Motor neuron (in vitro differentiated cells): Measurements from ENCODE around the gene GOLGA6A. TPM values are rescaled to one million over a fixed set of nuclear protein-coding genes. Genes with fewer than 3 reads are reported as not detected.
"Not testable (repeated sequence)": the region's sequence is repeated elsewhere in the genome, so short reads cannot be mapped to it uniquely, and the experiment has no call there.

Source experiments
- ATAC-seq, 8 experiments: fragments of 200-7000 bp; cut with Tn5 transposase; replicated peaks in 6 of 8; 2 replicates each; pipeline ENCODE4 v1.8.0; 2021; ENCODE audit warnings: mild to moderate bottlenecking in 8 of 8, moderate library complexity in 8 of 8
- H3K27ac ChIP-seq, 2 donors: fragments of 250-450 bp; sonication (Bioruptor Pico); 2 replicates each; pipeline ENCODE4 v1.9.0; 2021; ENCODE audit warnings: antibody characterized with exemption in 2 of 2, mild to moderate bottlenecking in 2 of 2, moderate library complexity in 1 of 2
- H3K4me1 ChIP-seq, 2 donors: fragments of 250-450 bp; sonication (Bioruptor Pico); replicated peaks in 1 of 2; 2 replicates each; pipeline ENCODE4 v1.6.1; 2021; ENCODE audit warnings: antibody characterized with exemption in 2 of 2, mild to moderate bottlenecking in 2 of 2, moderate library complexity in 1 of 2
- H3K4me3 ChIP-seq, 5 donors: fragments of 250-450 bp; sonication (Bioruptor Pico); 2 replicates each; pipeline ENCODE4 v1.9.0; 2021; ENCODE audit warnings: antibody characterized with exemption in 5 of 5, mild to moderate bottlenecking in 5 of 5, moderate library complexity in 4 of 5
- WGBS, 10 experiments: fragments of 450-650 bp; shearing (Covaris generic); methylation state at CpG; one replicate each; pipeline ENCODE4 v1.0.0; 2022; 5-methylcytosine and 5-hydroxymethylcytosine counted together
- in situ Hi-C, 9 experiments: fragments of 400-800 bp; cut with MboI; loops; one replicate each; pipeline ENCODE4 v1.15.0; 2021; ENCODE audit warnings: low sequenced_read_pairs in 9 of 9, low pct_unique_long_range_greater_than_20kb in 2 of 9; ENCODE audit not compliant: unreplicated experiment in 9 of 9
- total RNA-seq, 8 experiments: library from RNA; unstranded; fragments of 300-600 nt; gene quantifications; 2 replicates each; pipeline versions ENCODE4 v1.2.3 to v1.2.4, GENCODE V29; 2022

Gene GOLGA6A
- total RNA-seq, 8 experiments from 2014 or later, result 0.14 to 5.1 (median 0.42) TPM

- WGBS, 10 experiments, result 0 to 100% (median 86%) methylated on average over 1 to 3 of the region's 6 CpGs; no CpG with 5 or more reads in 1 of the 10 experiments
- not testable (repeated sequence) for H3K27ac ChIP-seq, H3K4me1 ChIP-seq, ATAC-seq, H3K4me3 ChIP-seq
- in situ Hi-C loops, result loop anchor here in 2 of 9 experiments (10.0 kb wide), 1 partner anchor 266 kb away; no protein-coding TSS in a partner anchor
Observed at GRCh38 chr15:74059050-74059833, 23.1 kb downstream of the GOLGA6A start.

GRCh38 chr15:74056330-74056729 is 26.0 kb downstream of the GOLGA6A start:
- in situ Hi-C loops, result loop anchor here in 2 of 9 experiments (10.0 kb wide), 1 partner anchor 268 kb away; no protein-coding TSS in a partner anchor
- 86 to 100% (median 95%) methylated on average over 1 to 5 of the region's 5 CpGs; no CpG with 5 or more reads in 3 of the 10 experiments for WGBS, 10 experiments

GRCh38 chr15:74055804-74056203 is 26.5 kb downstream of the GOLGA6A start:
- no peak for ATAC-seq
- 50 to 100% (median 89%) methylated on average over 1 to 2 of the region's 2 CpGs; no CpG with 5 or more reads in 1 of the 10 experiments for WGBS, 10 experiments
- in situ Hi-C loops, result loop anchor here in 2 of 9 experiments (10.0 kb wide), 1 partner anchor 269 kb away; no protein-coding TSS in a partner anchor
- H3K4me3 ChIP-seq, result no peak overlapping the region
- peaks cover 8 to 12% of the 10 kb centered on the region in 2 donors for H3K4me1 ChIP-seq
- no peak overlapping the region for H3K27ac ChIP-seq

More at GRCh38 chr15:74056330-74056729, 26.0 kb downstream of the GOLGA6A start:
- not testable (repeated sequence) for H3K27ac ChIP-seq, H3K4me3 ChIP-seq, ATAC-seq
- peaks cover 8 to 12% of the 10 kb centered on the region in 2 donors for H3K4me1 ChIP-seq

GRCh38 chr15:74053941-74054529 is 28.3 kb downstream of the GOLGA6A start:
- Histone ChIP-seq H3K4me1 (peaks cover 8 to 12% of the 10 kb centered on the region in 2 donors), H3K27ac (no peak overlapping the region), H3K4me3 (no peak overlapping the region)
- WGBS, 10 experiments, result 0 to 76% (median 35%) methylated on average over 1 to 6 of the region's 17 CpGs; no CpG with 5 or more reads in 3 of the 10 experiments
- in situ Hi-C loops, result loop anchor here in 2 of 9 experiments (10.0 kb wide), 1 partner anchor 271 kb away; no protein-coding TSS in a partner anchor
- ATAC-seq, result peak; percentile 78 to 98 (median 96)

GRCh38 chr15:74053517-74053916 is 28.8 kb downstream of the GOLGA6A start:
- ATAC-seq, result no peak

GRCh38 chr15:74052271-74053260 is 29.8 kb downstream of the GOLGA6A start:
- not testable (repeated sequence) for ATAC-seq, H3K27ac ChIP-seq

More at GRCh38 chr15:74053517-74053916, 28.8 kb downstream of the GOLGA6A start:
- WGBS, 10 experiments, result 88 to 100% (median 91%) methylated on average over 2 to 12 of the region's 15 CpGs; no CpG with 5 or more reads in 7 of the 10 experiments
- no peak overlapping the region for H3K4me3 ChIP-seq
- peaks cover 10 to 12% of the 10 kb centered on the region in 2 donors for H3K4me1 ChIP-seq
- no peak overlapping the region for H3K27ac ChIP-seq
- in situ Hi-C loops, result loop anchor here in 2 of 9 experiments (10.0 kb wide), 1 partner anchor 271 kb away; no protein-coding TSS in a partner anchor

GRCh38 chr15:74050556-74051234 is 31.7 kb downstream of the GOLGA6A start:
- Histone ChIP-seq H3K4me3 (no peak overlapping the region), H3K4me1 (peaks cover 10 to 19% of the 10 kb centered on the region in 2 donors), H3K27ac (no peak overlapping the region)
- in situ Hi-C loops, result loop anchor here in 2 of 9 experiments (10.0 kb wide), 1 partner anchor 274 kb away; no protein-coding TSS in a partner anchor
- peak in 2 of 8 experiments; percentile 6 for ATAC-seq
- 0 to 100% (median 86%) methylated on average over 1 to 5 of the region's 8 CpGs; no CpG with 5 or more reads in 2 of the 10 experiments for WGBS, 10 experiments

More at GRCh38 chr15:74052271-74053260, 29.8 kb downstream of the GOLGA6A start:
- not testable (repeated sequence) for H3K4me3 ChIP-seq
- whole genome bisulfite sequencing, 10 experiments, result 78 to 100% (median 80%) methylated on average over 1 to 4 of the region's 42 CpGs; no CpG with 5 or more reads in 7 of the 10 experiments
- H3K4me1 ChIP-seq, result peaks cover 10 to 12% of the 10 kb centered on the region in 2 donors
- in situ Hi-C loops, result loop anchor here in 2 of 9 experiments (10.0 kb wide), 1 partner anchor 272 kb away; no protein-coding TSS in a partner anchor

GRCh38 chr15:74050127-74050526 is 32.2 kb downstream of the GOLGA6A start:
- 44 to 75% (median 65%) methylated on average over 1 to 4 of the region's 5 CpGs; no CpG with 5 or more reads in 5 of the 10 experiments for WGBS, 10 experiments
- no peak overlapping the region for H3K27ac ChIP-seq
- no peak overlapping the region for H3K4me3 ChIP-seq
- in situ Hi-C loops, result loop anchor here in 2 of 9 experiments (10.0 kb wide), 1 partner anchor 275 kb away; no protein-coding TSS in a partner anchor
- no peak for ATAC-seq
- H3K4me1 ChIP-seq, result peaks cover 10 to 19% of the 10 kb centered on the region in 2 donors

GRCh38 chr15:74046275-74046674 is 36.1 kb downstream of the GOLGA6A start:
- Histone ChIP-seq H3K4me3 (no peak overlapping the region), H3K4me1 (peaks cover 2 to 7% of the 10 kb centered on the region in 2 donors), H3K27ac (no peak overlapping the region)
- in situ Hi-C loops, result no loop called here
- no peak for ATAC-seq
- WGBS, 10 experiments, result 57 to 100% (median 79%) methylated on average over 1 to 5 of the region's 7 CpGs; no CpG with 5 or more reads in 4 of the 10 experiments

GRCh38 chr15:74045636-74046274 is 36.6 kb downstream of the GOLGA6A start:
- in situ Hi-C loops, result no loop called here
- no peak for ATAC-seq
- WGBS, 10 experiments, result 55 to 100% (median 75%) methylated on average over 1 to 7 of the region's 7 CpGs; no CpG with 5 or more reads in 3 of the 10 experiments

GRCh38 chr15:74045184-74045583 is 37.2 kb downstream of the GOLGA6A start:
- peak in 1 of 8 experiments; percentile 7 for ATAC-seq
- in situ Hi-C loops, result no loop called here
- Histone ChIP-seq H3K4me3 (no peak overlapping the region), H3K4me1 (peaks cover 2 to 7% of the 10 kb centered on the region in 2 donors), H3K27ac (no peak overlapping the region)

More at GRCh38 chr15:74045636-74046274, 36.6 kb downstream of the GOLGA6A start:
- Histone ChIP-seq H3K27ac (no peak overlapping the region), H3K4me3 (no peak overlapping the region), H3K4me1 (peaks cover 2 to 7% of the 10 kb centered on the region in 2 donors)
